T-helper 17 cell (primary cell): ENCODE measurements around the gene NUP98. TPM values are rescaled to one million over a fixed set of nuclear protein-coding genes. Genes with fewer than 3 reads are reported as not detected.

Source experiments
- total RNA-seq, 4 donors: library from RNA in 2 of 4; stranded (reverse) in 2 of 4; gene quantifications; one replicate each; pipeline ENCODE4 v1.2.3 and lab custom pipeline; 2022 to 2026

The NUP98 gene
- total RNA-seq, 2 donors from 2014 or later = 120 to 128 TPM

Other genes starting within 250 kb of the NUP98 start
- gene ART5, start 155.6 kb downstream of the NUP98 start, total RNA-seq = not detected
- not detected for gene ART1, start 152.4 kb downstream of the NUP98 start, total RNA-seq
- gene CHRNA10, start 126.2 kb downstream of the NUP98 start, total RNA-seq = 1 to 10 TPM in 1 of 2 donors, under 1 TPM in 1; 0.82 to 1.2 TPM
- 10 to 100 TPM; 17.8 to 19.3 TPM for gene PGAP2, start 11.0 kb upstream of the NUP98 start, total RNA-seq
- gene RHOG, start 43.4 kb upstream of the NUP98 start, total RNA-seq = 100 to 1,000 TPM; 114 to 123 TPM
- gene STIM1, start 58.1 kb upstream of the NUP98 start, total RNA-seq = 100 to 1,000 TPM; 115 to 125 TPM